H1 (cell line): ENCODE results near the gene TATDN2. TPM values are rescaled to one million over a fixed set of nuclear protein-coding genes. Genes with fewer than 3 reads are reported as not detected.

Source experiments
- CTCF ChIA-PET: fragments of 300-600 bp; sonication (Branson Sonifier 250); formaldehyde crosslinking; loops from one replicate; lab custom pipeline; 2021; ENCODE audit not compliant: partially characterized antibody; lab: Charles Lee
- POLR2A ChIA-PET: fragments of 300-600 bp; sonication (Branson Sonifier 250); formaldehyde crosslinking; loops from one replicate; lab custom pipeline; 2021; ENCODE audit warnings: inconsistent platforms; ENCODE audit not compliant: partially characterized antibody; lab: Charles Lee
- DNase-seq, 2 experiments: peaks; one replicate each; pipeline versions ENCODE4 v3.0.0 to v3.0.0-alpha.2; 2010 to 2022; ENCODE audit warnings: low spot score in 2 of 2, low read depth in 1 of 2, mixed read lengths in 1 of 2
- FAIRE-seq: peaks from 2 replicates; lab custom pipeline; 2011; peaks lifted over from hg19 to GRCh38; lab: Jason Lieb, UNC
- H2AFZ ChIP-seq: 2 replicates; pipeline ENCODE4 v1.8.1; 2012; ENCODE audit warnings: low read length, inconsistent platforms
- H2AK5ac ChIP-seq: 2 replicates; pipeline ENCODE4 v1.6.1; 2013; ENCODE audit warnings: low read depth, low read length
- H2BK120ac ChIP-seq: replicated peaks from 2 replicates; pipeline ENCODE3; 2013; ENCODE audit warnings: low read depth, low read length, inconsistent platforms
- H2BK12ac ChIP-seq: 2 replicates; pipeline ENCODE4 v1.6.1; 2013; ENCODE audit warnings: low read depth, low read length
- H2BK15ac ChIP-seq: 2 replicates; pipeline ENCODE4 v1.6.1; 2013; ENCODE audit warnings: low read length
- H2BK20ac ChIP-seq: 2 replicates; pipeline ENCODE4 v1.6.1; 2013; ENCODE audit warnings: low read length
- H2BK5ac ChIP-seq: 2 replicates; pipeline ENCODE4 v1.6.1; 2013; ENCODE audit warnings: low read depth, low read length
- H3K14ac ChIP-seq: 2 replicates; pipeline ENCODE4 v1.6.1; 2013; ENCODE audit warnings: inconsistent platforms; ENCODE audit not compliant: insufficient read length
- H3K18ac ChIP-seq: 2 replicates; pipeline ENCODE4 v1.6.1; 2013; ENCODE audit warnings: low read length; ENCODE audit errors: extremely low read depth
- H3K23ac ChIP-seq: 2 replicates; pipeline ENCODE4 v1.6.1; 2013; ENCODE audit warnings: inconsistent platforms; ENCODE audit not compliant: insufficient read length
- H3K23me2 ChIP-seq: 2 replicates; pipeline ENCODE4 v1.6.1; 2013; ENCODE audit warnings: low read depth, low read length
- H3K27ac ChIP-seq: 2 replicates; pipeline ENCODE4 v1.6.1; 2011; ENCODE audit warnings: low read depth, low read length, inconsistent platforms
- H3K27me3 ChIP-seq, 4 experiments: replicated peaks in 1 of 4; 1 replicate in 1 of 4; 2 replicates in 3 of 4; pipeline versions ENCODE4 v1.6.1 to v1.8.1; 2011 to 2013; ENCODE audit warnings: low read length in 3 of 4, mild to moderate bottlenecking in 3 of 4, inconsistent platforms in 2 of 4, mixed read lengths in 2 of 4, moderate library complexity in 1 of 4; ENCODE audit not compliant: control insufficient read depth in 3 of 4, insufficient read depth in 3 of 4; ENCODE audit errors: extremely low read depth in 1 of 4
- H3K36me3 ChIP-seq, 4 experiments: 2 replicates each; pipeline versions ENCODE4 v1.6.1 to v1.8.1; 2011 to 2013; ENCODE audit warnings: mild to moderate bottlenecking in 4 of 4, low read length in 3 of 4, moderate library complexity in 2 of 4, control low read depth in 1 of 4, inconsistent platforms in 1 of 4; ENCODE audit not compliant: insufficient read depth in 4 of 4, control insufficient read depth in 2 of 4
- H3K4ac ChIP-seq: replicated peaks from 2 replicates; pipeline ENCODE3; 2013; ENCODE audit warnings: low read length, low read depth, mixed read lengths, inconsistent platforms; ENCODE audit not compliant: insufficient read length
- H3K4me1 ChIP-seq, 4 experiments: replicated peaks in 1 of 4; 1 replicate in 1 of 4; 2 replicates in 3 of 4; pipeline versions ENCODE4 v1.6.1 to v1.8.1; 2011 to 2013; ENCODE audit warnings: low read length in 3 of 4, inconsistent platforms in 2 of 4, mixed read lengths in 1 of 4; ENCODE audit not compliant: insufficient read depth in 4 of 4, control insufficient read depth in 3 of 4
- H3K4me2 ChIP-seq, 2 experiments: 2 replicates each; pipeline versions ENCODE4 v1.6.1 to v1.8.1; 2011 to 2013; ENCODE audit warnings: low read depth in 2 of 2, low read length in 2 of 2, control low read depth in 1 of 2, inconsistent platforms in 1 of 2, mild to moderate bottlenecking in 1 of 2; ENCODE audit not compliant: insufficient read depth in 1 of 2
- H3K4me3 ChIP-seq, 4 experiments: fragments of 200-600, 300-600 bp in 1 of 4; sonication (generic), shearing (Covaris generic), sonication (Bioruptor Twin) in 1 of 4; 2 replicates each; pipeline versions ENCODE4 v1.5.1 to v1.8.1; 2011 to 2016; ENCODE audit warnings: low read length in 4 of 4, low read depth in 3 of 4, control low read depth in 2 of 4, inconsistent platforms in 2 of 4, mild to moderate bottlenecking in 2 of 4, mixed read lengths in 1 of 4, moderate library complexity in 1 of 4; ENCODE audit not compliant: insufficient read depth in 2 of 4; ENCODE audit errors: extremely low read depth in 1 of 4
- H3K56ac ChIP-seq: replicated peaks from 2 replicates; pipeline ENCODE3; 2013; ENCODE audit warnings: low read depth, mild to moderate bottlenecking, mixed read lengths, low read length, inconsistent platforms; ENCODE audit not compliant: insufficient read length
- H3K79me1 ChIP-seq: 2 replicates; pipeline ENCODE4 v1.6.1; 2013; ENCODE audit warnings: low read depth, low read length, control low read depth
- H3K79me2 ChIP-seq, 2 experiments: 2 replicates each; pipeline versions ENCODE4 v1.6.1 to v1.8.1; 2012 to 2013; ENCODE audit warnings: low read length in 2 of 2, mild to moderate bottlenecking in 2 of 2, inconsistent platforms in 1 of 2; ENCODE audit not compliant: insufficient read depth in 2 of 2, control insufficient read depth in 1 of 2
- H3K9ac ChIP-seq, 4 experiments: replicated peaks in 1 of 4; 1 replicate in 1 of 4; 2 replicates in 3 of 4; pipeline versions ENCODE4 v1.6.1 to v1.8.1; 2011 to 2013; ENCODE audit warnings: low read depth in 3 of 4, low read length in 3 of 4, control low read depth in 2 of 4, mild to moderate bottlenecking in 2 of 4, moderate library complexity in 2 of 4, inconsistent platforms in 1 of 4; ENCODE audit errors: extremely low read depth in 1 of 4
- H3K9me3 ChIP-seq, 2 experiments: 2 replicates each; pipeline versions ENCODE4 v1.6.1 to v1.8.1; 2012 to 2013; ENCODE audit warnings: mild to moderate bottlenecking in 2 of 2, moderate library complexity in 2 of 2, control low read depth in 1 of 2, inconsistent platforms in 1 of 2, low read depth in 1 of 2, low read length in 1 of 2, mixed read lengths in 1 of 2; ENCODE audit not compliant: insufficient read depth in 2 of 2
- H4K20me1 ChIP-seq, 2 experiments: replicated peaks in 1 of 2; 2 replicates each; pipeline versions ENCODE3 to v1.8.1; 2011 to 2013; ENCODE audit warnings: inconsistent platforms in 2 of 2, low read length in 2 of 2, mild to moderate bottlenecking in 1 of 2; ENCODE audit not compliant: insufficient read depth in 2 of 2, control insufficient read depth in 1 of 2
- H4K5ac ChIP-seq: 2 replicates; pipeline ENCODE4 v1.6.1; 2013; ENCODE audit warnings: low read length, low read depth, mixed read lengths, inconsistent platforms; ENCODE audit not compliant: insufficient read length
- H4K8ac ChIP-seq: 2 replicates; pipeline ENCODE4 v1.8.0; 2013; ENCODE audit warnings: mild to moderate bottlenecking, moderate library complexity, low read length, inconsistent platforms; ENCODE audit not compliant: insufficient read depth; ENCODE audit errors: extremely low read depth
- H4K91ac ChIP-seq: replicated peaks from 2 replicates; pipeline ENCODE3; 2013; ENCODE audit warnings: low read length, mixed read lengths, inconsistent platforms; ENCODE audit not compliant: insufficient read length
- CHD2 ChIP-seq: IDR thresholded peaks from 2 replicates; pipeline ENCODE4 v1.6.1; 2012; ENCODE audit warnings: low read length, improper control_type of control experiment
- CREB1 ChIP-seq: IDR thresholded peaks from 2 replicates; pipeline ENCODE4 v1.6.1; 2012; ENCODE audit warnings: inconsistent platforms
- HDAC2 ChIP-seq, 2 experiments: fragments of 300-600 bp in 1 of 2; sonication (generic) in 1 of 2; IDR thresholded peaks; 2 replicates each; pipeline ENCODE4 v1.6.1; 2011 to 2012; ENCODE audit warnings: low read depth in 2 of 2, low read length in 2 of 2, mild to moderate bottlenecking in 2 of 2, moderate library complexity in 2 of 2, borderline replicate concordance in 1 of 2, inconsistent platforms in 1 of 2
- KDM4A ChIP-seq: IDR thresholded peaks from one replicate; pipeline ENCODE4 v1.7.1; 2012; ENCODE audit warnings: low read depth, mild to moderate bottlenecking, moderate library complexity, low read length, inconsistent platforms; ENCODE audit not compliant: severe bottlenecking
- MAFK ChIP-seq: IDR thresholded peaks from 2 replicates; pipeline ENCODE4 v1.6.1; 2012; ENCODE audit warnings: low read depth, mild to moderate bottlenecking, improper control_type of control experiment, low read length
- NANOG ChIP-seq: IDR thresholded peaks from 2 replicates; pipeline ENCODE4 v1.6.1; 2011; ENCODE audit warnings: low read length, low read depth, mild to moderate bottlenecking, inconsistent platforms; ENCODE audit not compliant: insufficient read depth, poor library complexity, severe bottlenecking
- RAD21 ChIP-seq, 2 experiments: IDR thresholded peaks in 1 of 2; conservative IDR thresholded peaks in 1 of 2; 2 replicates each; pipeline ENCODE4 v1.6.1; 2011; ENCODE audit warnings: low read depth in 2 of 2, low read length in 2 of 2, improper control_type of control experiment in 1 of 2, inconsistent platforms in 1 of 2, mild to moderate bottlenecking in 1 of 2, moderate library complexity in 1 of 2
- RXRA ChIP-seq: IDR thresholded peaks from 2 replicates; pipeline ENCODE4 v1.6.1; 2011; ENCODE audit warnings: low read depth, mild to moderate bottlenecking, low read length, moderate library complexity; ENCODE audit not compliant: insufficient read depth
- WGBS, 2 experiments: shearing (Covaris generic) in 1 of 2; methylation state at CpG; one replicate each; pipeline versions ENCODE4 v1.1.6 to v1.1.7; 2013 to 2015; ENCODE audit warnings: low lambda C conversion rate in 2 of 2, mixed read lengths in 2 of 2, inconsistent platforms in 1 of 2, low coverage in 1 of 2, missing lambda C conversion rate in 1 of 2; ENCODE audit not compliant: insufficient replicate concordance in 2 of 2, insufficient coverage in 1 of 2, insufficient read length in 1 of 2; ENCODE audit errors: extremely low coverage in 1 of 2, missing lambda C conversion rate in 1 of 2; 5-methylcytosine and 5-hydroxymethylcytosine counted together
- polyA plus RNA-seq, 7 experiments: library from polyadenylated mRNA; depleted of rRNA in 3 of 7; stranded (reverse) in 5 of 7; unstranded in 2 of 7; fragments of >200 nt in 5 of 7; fragments of 200-250 nt in 2 of 7; gene quantifications; 1 replicate in 5 of 7; 2 replicates in 1 of 7; 4 replicates in 1 of 7; pipeline versions ENCODE4 v1.2.1 to v1.2.3, GENCODE V29; 2011 to 2013; ENCODE audit warnings: missing spikeins in 2 of 7, mixed read lengths in 2 of 7
- total RNA-seq: library from RNA; stranded (reverse); fragmentation: NEBNext Ultra II Directional; extraction: Animal tissue kit (Norgen Biotek cat#: 25700); gene quantifications from 2 replicates; pipeline ENCODE4 v1.2.1, GENCODE V29; 2021

The TATDN2 gene
- total and polyA plus RNA-seq, 2 of the 8 experiments (the other 6 are each of a cell fraction or from before 2014, with no cell fraction given), result 12.1 to 34.8 TPM

GRCh38 chr3:10306156-10306555, 57.9 kb downstream of the TATDN2 start:
- H3K14ac ChIP-seq, result no peak overlapping the region
- peaks cover 13 to 63% (median 46%) of the 10 kb centered on the region in 4 experiments for H3K36me3 ChIP-seq
- H4K20me1 ChIP-seq, result peaks cover 5% of the 10 kb centered on the region in 2 experiments
- H2BK5ac ChIP-seq, result no peak overlapping the region
- no peak overlapping the region for H2BK12ac ChIP-seq
- no peaks in the 10 kb centered on the region for H3K23me2 ChIP-seq
- no peak overlapping the region for H4K8ac ChIP-seq
- H2BK120ac ChIP-seq, result no peak overlapping the region
- no peaks in the 10 kb centered on the region for H3K4me1 ChIP-seq
- no peak overlapping the region for H4K91ac ChIP-seq
- no peak overlapping the region for H2BK20ac ChIP-seq
- no peak overlapping the region for H3K9ac ChIP-seq
- no peak for DNase-seq
- no peak overlapping the region for H2AK5ac ChIP-seq
- POLR2A ChIA-PET, result interaction anchor here (1.3 to 1.7 kb wide), 3 partner anchors 9 to 13 kb away, joined by 3 to 6 read pairs (median 5); partner anchors contain the start of gene GHRL
- no peaks in the 10 kb centered on the region for H3K79me2 ChIP-seq
- CTCF ChIA-PET, result interaction anchor here (0.8 to 1.0 kb wide), 2 partner anchors 14 to 15 kb away, joined by 3 to 4 read pairs; partner anchors contain the start of gene SEC13
- no peaks in the 10 kb centered on the region for H3K79me1 ChIP-seq
- no peak overlapping the region for H3K56ac ChIP-seq
- H3K23ac ChIP-seq, result no peak overlapping the region
- H3K18ac ChIP-seq, result no peak overlapping the region
- no peak overlapping the region for H3K4me3 ChIP-seq
- no peaks in the 10 kb centered on the region for H3K9me3 ChIP-seq
- no peak overlapping the region for H3K4ac ChIP-seq
- TF ChIP-seq MAFK (no peak), KDM4A (no peak), CREB1 (no peak), CHD2 (no peak), RXRA (no peak), NANOG (no peak), HDAC2 (IDR thresholded peaks at IDR 0.05; ENCODE audit: borderline replicate concordance in 1 of 2, low read depth in 2 of 2, low read length in 2 of 2) (no peak), RAD21 (IDR thresholded peaks at IDR 0.05 in 1 of 2, conservative IDR thresholded peaks at IDR 0.05 in 1 of 2; ENCODE audit: low read depth in 2 of 2, low read length in 2 of 2) (no peak)
- no peak overlapping the region for H4K5ac ChIP-seq
- H3K27ac ChIP-seq, result no peak overlapping the region
- WGBS, 2 experiments, result 91% methylated on average over 3 of the region's 3 CpGs; no CpG with 5 or more reads in 1 of the 2 experiments
- FAIRE-seq, result no peak
- no peak overlapping the region for H2AFZ ChIP-seq
- no peaks in the 10 kb centered on the region for H3K27me3 ChIP-seq
- no peak overlapping the region for H3K4me2 ChIP-seq
- H2BK15ac ChIP-seq, result no peak overlapping the region
